Stimulated activated CD4-positive, alpha-beta T cell treated with anti-CD3 and anti-CD28 coated beads, Interleukin-12 subunit alpha, Interleukin-12 subunit beta, amount 100 ng/mL, for 48 hours (primary cell): ENCODE measurements around the gene GRK4.
"Not testable (repeated sequence)": the region's sequence is repeated elsewhere in the genome, so short reads cannot be mapped to it uniquely, and the experiment has no call there.

Experiments used
- DNase-seq, 3 donors: peaks; one replicate each; pipeline ENCODE4 v3.0.0-alpha.2; 2020; ENCODE audit warnings: low read depth in 2 of 3, low spot score in 1 of 3

Gene GRK4

GRCh38 chr4:2958446-2958845 lies 4.9 kb upstream of the GRK4 start:
- DNase-seq, result no peak

GRCh38 chr4:2960450-2960849 lies 2.9 kb upstream of the GRK4 start:
- not testable (repeated sequence) for DNase-seq

GRCh38 chr4:2961421-2961810 lies 2.0 kb upstream of the GRK4 start:
- DNase-seq, result no peak

- peak; percentile 61 to 71 (median 64) for DNase-seq
Observed at GRCh38 chr4:2961811-2962441, 1.4 kb upstream of the GRK4 start.

- peak in 1 of 3 donors; percentile 26 for DNase-seq
Observed at GRCh38 chr4:2962614-2963174, 677 bp upstream of the GRK4 start.

GRCh38 chr4:2963966-2964471 lies 648 bp downstream of the GRK4 start:
- peak in 1 of 3 donors; percentile 20 for DNase-seq

GRCh38 chr4:2964706-2965258 lies 1.4 kb downstream of the GRK4 start:
- DNase-seq, result no peak

GRCh38 chr4:2965262-2965661 lies 1.9 kb downstream of the GRK4 start:
- DNase-seq, result no peak

GRCh38 chr4:2968381-2968780 lies 5.0 kb downstream of the GRK4 start:
- DNase-seq, result no peak

- no peak for DNase-seq
Observed at GRCh38 chr4:2971275-2971674, 7.9 kb downstream of the GRK4 start.

GRCh38 chr4:2977211-2978088 lies 14.1 kb downstream of the GRK4 start:
- no peak for DNase-seq

GRCh38 chr4:2981256-2981819 lies 18.0 kb downstream of the GRK4 start:
- DNase-seq, result no peak

GRCh38 chr4:2982012-2982411 lies 18.6 kb downstream of the GRK4 start:
- DNase-seq, result no peak

- DNase-seq, result not testable (repeated sequence)
Observed at GRCh38 chr4:2983715-2984114, 20.3 kb downstream of the GRK4 start.

- no peak for DNase-seq
Observed at GRCh38 chr4:2991243-2991642, 27.9 kb downstream of the GRK4 start.

- DNase-seq, result no peak
Observed at GRCh38 chr4:2994917-2995316, 31.5 kb downstream of the GRK4 start.

GRCh38 chr4:2995546-2996265 lies 32.3 kb downstream of the GRK4 start:
- DNase-seq, result no peak

GRCh38 chr4:2996415-2996814 lies 33.0 kb downstream of the GRK4 start:
- DNase-seq, result no peak

- no peak for DNase-seq
Observed at GRCh38 chr4:3007724-3008123, 44.4 kb downstream of the GRK4 start.

- peak in 1 of 3 donors; percentile 3 for DNase-seq
Observed at GRCh38 chr4:3009422-3009821, 46.1 kb downstream of the GRK4 start.

GRCh38 chr4:3010577-3010976 lies 47.2 kb downstream of the GRK4 start:
- DNase-seq, result no peak
